Measurements from ENCODE around the gene ADAMTS2. TPM values are rescaled to one million over a fixed set of nuclear protein-coding genes. Genes with fewer than 3 reads are reported as not detected.
"Not testable (repeated sequence)": the region's sequence is repeated elsewhere in the genome, so short reads cannot be mapped to it uniquely, and the experiment has no call there.

The ADAMTS2 gene
- total RNA-seq, 8 experiments from 2014 or later: 0.14 to 1.4 (median 0.49) TPM

DNA sequence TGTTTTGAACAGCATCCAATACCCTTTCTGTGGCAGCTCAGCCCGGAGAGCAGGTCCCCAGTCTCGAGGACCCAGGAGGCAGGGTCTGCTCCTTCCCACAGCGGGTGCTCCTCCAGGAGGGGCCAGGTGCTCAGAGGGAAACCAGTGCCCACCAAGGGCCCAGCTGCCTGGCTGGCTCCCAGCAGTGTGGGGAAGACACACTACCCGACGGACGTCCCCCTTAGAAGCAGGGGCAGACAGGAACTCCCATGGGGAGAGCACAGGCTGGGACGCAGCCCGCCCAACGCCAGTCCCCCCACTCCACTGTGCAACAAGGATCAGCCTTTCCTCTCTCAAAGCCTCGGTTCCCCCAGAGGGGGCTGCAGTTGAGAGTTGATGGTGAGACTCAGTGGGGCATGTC is 57.6 kb downstream of the ADAMTS2 start:
- Histone ChIP-seq H3K4me1 (replicated peaks in 1 of 2) (peaks cover 14 to 29% of the 10 kb centered on the region in 2 donors), H3K27ac (no peak overlapping the region), H3K4me3 (no peak overlapping the region)
- WGBS, 10 experiments: 93% methylated on average over 4 of the region's 10 CpGs; no CpG with 5 or more reads in 9 of the 10 experiments
- ATAC-seq (replicated peaks in 6 of 8): no peak
- in situ Hi-C loops (cut with MboI; ENCODE audit: low pct_unique_long_range_greater_than_20kb in 2 of 9, low sequenced_read_pairs in 9 of 9, unreplicated experiment in 9 of 9): no loop called here

DNA sequence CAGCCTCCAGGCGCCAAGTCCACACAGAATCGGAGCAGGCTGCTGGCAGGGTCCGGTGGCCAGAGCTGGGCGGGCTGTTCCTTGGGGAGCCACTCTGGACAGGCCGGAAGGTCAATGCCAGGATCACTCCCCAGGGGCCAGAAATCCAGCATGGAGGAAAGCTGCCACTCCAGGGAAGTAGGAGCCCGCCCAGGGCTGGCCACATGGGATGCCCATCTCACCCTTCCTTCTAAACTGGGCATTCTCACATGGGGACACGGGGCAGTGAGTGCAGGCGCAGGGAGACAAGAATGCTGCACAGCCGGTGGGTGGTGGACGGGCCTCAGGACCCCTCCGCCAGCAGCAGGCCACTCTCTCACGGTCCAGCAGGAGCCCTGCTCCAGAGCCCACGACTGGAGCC is 58.2 kb downstream of the ADAMTS2 start:
- WGBS, 10 experiments: 60 to 100% (median 83%) methylated on average over 1 to 6 of the region's 13 CpGs; no CpG with 5 or more reads in 5 of the 10 experiments
- in situ Hi-C loops (cut with MboI; ENCODE audit: low pct_unique_long_range_greater_than_20kb in 2 of 9, low sequenced_read_pairs in 9 of 9, unreplicated experiment in 9 of 9): no loop called here
- Histone ChIP-seq H3K27ac (peak overlapping the region in 1 of 2 donors; percentile 23), H3K4me3 (no peak overlapping the region), H3K4me1 (replicated peaks in 1 of 2) (peaks cover 14 to 27% of the 10 kb centered on the region in 2 donors)
- no peak for ATAC-seq (replicated peaks in 6 of 8)

DNA sequence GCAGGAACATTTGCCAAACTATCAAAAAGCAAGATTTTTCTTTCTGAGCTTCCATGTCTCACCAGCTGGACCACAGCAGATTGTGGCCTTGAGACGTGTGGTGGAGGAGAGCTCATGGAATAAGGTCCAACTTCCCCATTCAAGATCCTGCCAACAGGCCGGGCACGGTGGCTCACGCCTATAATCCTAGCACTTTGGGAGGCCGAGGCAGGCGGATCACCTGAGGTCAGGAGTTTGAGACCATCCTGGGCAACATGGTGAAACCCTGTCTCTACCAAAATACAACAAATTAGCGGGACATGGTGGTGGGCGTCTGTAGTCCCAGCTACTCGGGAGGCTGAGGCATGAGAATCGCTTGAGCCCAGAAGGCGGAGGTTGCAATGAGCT is 59.5 kb downstream of the ADAMTS2 start:
- ATAC-seq (replicated peaks in 6 of 8): not testable (repeated sequence)

DNA sequence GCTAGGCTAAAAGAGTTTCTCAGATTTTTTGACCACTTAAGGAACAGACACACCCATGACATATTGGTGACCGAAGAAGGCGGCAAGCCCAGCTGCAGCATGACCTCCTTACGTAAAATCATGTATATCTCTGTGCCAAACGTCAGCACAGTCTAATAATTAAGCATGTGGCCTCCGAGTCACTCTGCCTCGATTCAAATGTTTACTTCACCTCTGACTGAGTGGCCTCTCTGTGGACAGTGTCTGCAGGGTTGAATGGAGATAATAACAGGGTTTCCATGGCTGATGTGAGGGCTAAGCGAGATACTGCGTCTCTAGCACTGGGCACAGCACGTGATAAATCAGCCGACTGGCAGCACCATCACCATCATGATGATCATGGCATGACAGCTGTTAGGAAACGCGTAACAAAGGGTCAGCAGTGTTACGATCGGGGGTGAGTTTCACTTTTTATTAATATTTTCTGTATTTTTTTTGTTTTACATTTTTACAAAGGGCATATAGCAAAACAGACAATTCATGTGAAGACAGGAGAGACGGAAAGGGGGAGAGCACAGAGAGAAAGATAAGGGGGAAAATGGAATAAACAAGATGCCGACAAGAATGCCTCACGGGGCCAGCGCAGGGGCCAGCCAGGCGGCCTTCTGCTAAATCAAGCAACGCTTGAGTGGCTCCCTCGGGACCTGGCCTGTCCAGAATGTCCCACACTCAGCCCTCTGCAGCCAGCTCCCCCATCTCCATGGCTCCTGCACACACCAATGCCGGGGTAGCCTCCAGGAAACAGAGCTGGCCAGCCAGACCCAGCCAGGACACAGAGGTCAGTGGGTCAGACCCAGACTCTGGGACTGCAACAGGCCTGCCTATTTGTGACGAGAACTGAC is 60.3 kb downstream of the ADAMTS2 start:
- 0 to 80% (median 62%) methylated on average over 1 to 16 of the region's 23 CpGs for WGBS, 10 experiments
- peak overlapping the region; percentile 23 to 54 for H3K27ac ChIP-seq
- peaks cover 14 to 25% of the 10 kb centered on the region in 2 donors for H3K4me1 ChIP-seq (replicated peaks in 1 of 2)
- peak in 5 of 8 experiments; percentile 86 to 92 (median 89) for ATAC-seq (replicated peaks in 6 of 8)
- in situ Hi-C loops (cut with MboI; ENCODE audit: low pct_unique_long_range_greater_than_20kb in 2 of 9, low sequenced_read_pairs in 9 of 9, unreplicated experiment in 9 of 9): no loop called here
- H3K4me3 ChIP-seq: no peak overlapping the region

More for the DNA sequence above, 59.5 kb downstream of the ADAMTS2 start:
- peaks cover 14 to 25% of the 10 kb centered on the region in 2 donors for H3K4me1 ChIP-seq (replicated peaks in 1 of 2)
- peak overlapping the region in 1 of 2 donors; percentile 54 for H3K27ac ChIP-seq
- H3K4me3 ChIP-seq; in situ Hi-C loops (cut with MboI; ENCODE audit: low pct_unique_long_range_greater_than_20kb in 2 of 9, low sequenced_read_pairs in 9 of 9, unreplicated experiment in 9 of 9): not testable (repeated sequence)
- WGBS, 10 experiments: 67 to 100% (median 81%) methylated on average over 3 to 10 of the region's 11 CpGs; no CpG with 5 or more reads in 5 of the 10 experiments

GRCh38 chr5:179283908-179284307 is 61.4 kb downstream of the ADAMTS2 start:
- in situ Hi-C loops (cut with MboI; ENCODE audit: low pct_unique_long_range_greater_than_20kb in 2 of 9, low sequenced_read_pairs in 9 of 9, unreplicated experiment in 9 of 9); ATAC-seq (replicated peaks in 6 of 8); H3K4me3 ChIP-seq: not testable (repeated sequence)
- H3K27ac ChIP-seq: peak overlapping the region in 1 of 2 donors; percentile 54
- peaks cover 14 to 25% of the 10 kb centered on the region in 2 donors for H3K4me1 ChIP-seq (replicated peaks in 1 of 2)
- 60 to 100% (median 93%) methylated on average over 1 to 9 of the region's 10 CpGs; no CpG with 5 or more reads in 3 of the 10 experiments for WGBS, 10 experiments

DNA sequence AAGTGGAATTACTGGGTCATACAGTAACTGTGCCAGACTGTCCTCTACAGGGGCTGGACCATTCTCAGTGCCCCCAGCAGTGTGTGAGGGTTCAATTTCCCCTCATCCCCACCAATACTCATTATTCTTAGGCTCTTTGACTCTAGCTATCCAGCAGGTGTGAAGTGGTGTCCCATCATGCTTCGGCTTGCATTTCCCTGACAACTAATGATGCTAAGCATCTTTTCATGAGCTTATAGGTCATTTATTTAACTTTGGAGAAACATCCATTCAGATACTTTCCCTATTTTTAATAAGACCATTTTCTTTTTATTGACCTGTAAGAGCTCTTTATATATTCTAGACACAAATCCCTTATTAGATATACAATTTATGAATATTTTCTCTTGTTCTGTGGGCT is 63.6 kb downstream of the ADAMTS2 start:
- in situ Hi-C loops (cut with MboI; ENCODE audit: low pct_unique_long_range_greater_than_20kb in 2 of 9, low sequenced_read_pairs in 9 of 9, unreplicated experiment in 9 of 9): no loop called here
- H3K27ac ChIP-seq: no peak overlapping the region
- no peak for ATAC-seq (replicated peaks in 6 of 8)
- H3K4me3 ChIP-seq: no peak overlapping the region
- WGBS, 10 experiments: 71 to 100% (median 88%) methylated on average over 1 of the region's 1 CpG; no CpG with 5 or more reads in 5 of the 10 experiments
- peaks cover 14 to 26% of the 10 kb centered on the region in 2 donors for H3K4me1 ChIP-seq (replicated peaks in 1 of 2)

GRCh38 chr5:179280095-179280490 is 65.2 kb downstream of the ADAMTS2 start:
- no peak for ATAC-seq (replicated peaks in 6 of 8)
- in situ Hi-C loops (cut with MboI; ENCODE audit: low pct_unique_long_range_greater_than_20kb in 2 of 9, low sequenced_read_pairs in 9 of 9, unreplicated experiment in 9 of 9): no loop called here
- no peak overlapping the region for H3K27ac ChIP-seq
- H3K4me3 ChIP-seq: no peak overlapping the region
- WGBS, 10 experiments: 67 to 100% (median 97%) methylated on average over 1 to 2 of the region's 8 CpGs; no CpG with 5 or more reads in 6 of the 10 experiments
- H3K4me1 ChIP-seq (replicated peaks in 1 of 2): peaks cover 6 to 13% of the 10 kb centered on the region in 2 donors

DNA sequence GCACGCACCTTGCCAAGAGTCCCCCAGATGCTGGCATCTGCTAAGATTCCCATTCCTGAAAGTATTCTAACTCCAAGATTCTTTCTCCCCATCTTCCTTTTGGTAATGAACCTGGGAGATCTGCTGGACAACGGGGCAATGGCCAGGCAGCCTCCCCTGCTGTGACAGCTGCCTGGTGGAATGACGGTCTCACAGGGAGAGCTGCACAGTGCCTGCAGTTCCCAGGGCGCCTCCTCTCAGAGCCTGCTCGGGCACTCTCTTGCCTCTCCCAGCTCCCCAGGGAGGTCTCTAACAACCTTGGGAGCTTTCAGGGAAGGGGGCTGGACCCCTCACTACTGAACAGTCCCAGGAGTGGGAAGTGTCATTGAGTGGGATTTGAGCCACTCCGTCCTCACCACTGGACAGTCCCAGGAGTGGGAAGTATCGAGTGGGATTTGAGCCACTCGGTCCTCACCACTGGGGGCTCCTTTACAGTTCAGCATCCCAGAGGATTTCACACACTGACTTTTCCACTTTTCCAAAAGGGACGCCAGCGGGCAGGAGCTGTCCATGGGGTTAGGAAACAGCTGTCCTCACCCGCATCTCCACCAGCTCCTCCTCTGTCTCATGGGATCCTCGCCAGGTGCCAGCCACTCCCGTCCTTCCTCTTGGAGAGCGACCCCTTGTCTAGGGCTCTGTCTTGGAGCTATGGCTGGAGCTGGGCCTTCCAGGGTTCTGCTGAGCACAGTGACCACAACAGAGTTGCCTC is 65.7 kb downstream of the ADAMTS2 start:
- H3K4me1 ChIP-seq (replicated peaks in 1 of 2): peaks cover under 1 to 8% of the 10 kb centered on the region in 2 donors
- in situ Hi-C loops (cut with MboI; ENCODE audit: low pct_unique_long_range_greater_than_20kb in 2 of 9, low sequenced_read_pairs in 9 of 9, unreplicated experiment in 9 of 9): no loop called here
- no peak overlapping the region for H3K4me3 ChIP-seq
- peak in 2 of 8 experiments; percentile 22 to 24 for ATAC-seq (replicated peaks in 6 of 8)
- H3K27ac ChIP-seq: no peak overlapping the region
- 40 to 100% (median 78%) methylated on average over 1 to 5 of the region's 14 CpGs; no CpG with 5 or more reads in 6 of the 10 experiments for WGBS, 10 experiments

DNA sequence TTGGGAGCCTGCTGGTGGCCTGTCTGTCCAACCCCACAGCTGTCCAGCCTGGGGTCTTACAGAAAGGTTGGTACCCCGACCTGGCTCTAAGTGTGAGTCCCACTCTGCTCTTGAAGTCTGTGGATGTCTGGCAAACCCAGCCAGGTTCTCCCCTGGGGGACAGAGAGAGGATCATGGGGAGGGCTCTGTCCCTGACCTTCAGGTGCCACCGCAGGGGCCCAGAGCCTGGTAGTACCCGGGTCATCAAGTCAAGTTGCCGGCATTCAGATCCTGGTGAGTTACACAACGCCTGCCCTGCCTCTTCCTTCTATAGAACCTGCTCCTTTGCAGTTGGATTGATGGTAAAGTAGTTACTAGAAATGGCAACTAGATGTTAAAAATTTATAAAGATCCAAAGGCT is 66.7 kb downstream of the ADAMTS2 start:
- Histone ChIP-seq H3K4me1 (replicated peaks in 1 of 2) (peaks cover 0 to 4% of the 10 kb centered on the region in 2 donors), H3K27ac (no peak overlapping the region), H3K4me3 (no peak overlapping the region)
- WGBS, 10 experiments: 40 to 100% (median 52%) methylated on average over 1 to 5 of the region's 5 CpGs; no CpG with 5 or more reads in 3 of the 10 experiments
- ATAC-seq (replicated peaks in 6 of 8): no peak
- in situ Hi-C loops (cut with MboI; ENCODE audit: low pct_unique_long_range_greater_than_20kb in 2 of 9, low sequenced_read_pairs in 9 of 9, unreplicated experiment in 9 of 9): no loop called here

DNA sequence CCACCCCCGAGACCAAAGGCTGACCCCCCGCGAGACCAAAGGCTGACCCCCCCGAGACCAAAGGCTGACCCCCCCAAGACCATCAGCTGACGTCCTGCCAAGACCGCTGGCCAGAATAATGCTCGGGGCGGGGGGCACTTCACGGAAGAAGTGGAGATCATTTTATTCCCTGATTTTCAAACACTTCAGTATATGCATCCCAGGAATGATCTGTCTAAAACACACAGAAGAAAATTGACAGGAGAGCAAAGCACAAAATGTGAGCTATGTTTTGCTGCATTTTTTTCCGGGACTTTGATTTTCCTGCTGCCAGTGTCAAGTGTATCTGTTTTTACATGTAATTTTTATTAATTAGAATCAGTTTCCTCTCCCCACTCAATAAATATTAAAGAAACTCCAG is 67.1 kb downstream of the ADAMTS2 start:
- ATAC-seq (replicated peaks in 6 of 8): no peak
- in situ Hi-C loops (cut with MboI; ENCODE audit: low pct_unique_long_range_greater_than_20kb in 2 of 9, low sequenced_read_pairs in 9 of 9, unreplicated experiment in 9 of 9): no loop called here
- Histone ChIP-seq H3K27ac (no peak overlapping the region), H3K4me1 (replicated peaks in 1 of 2) (peaks cover 0 to 9% of the 10 kb centered on the region in 2 donors), H3K4me3 (no peak overlapping the region)
- WGBS, 10 experiments: 30 to 82% (median 66%) methylated on average over 1 to 5 of the region's 10 CpGs; no CpG with 5 or more reads in 4 of the 10 experiments

GRCh38 chr5:179276838-179277395 is 68.3 kb downstream of the ADAMTS2 start:
- WGBS, 10 experiments: 100% methylated on average over 1 to 2 of the region's 17 CpGs; no CpG with 5 or more reads in 8 of the 10 experiments
- no peak for ATAC-seq (replicated peaks in 6 of 8)

GRCh38 chr5:179275941-179276837 is 69.1 kb downstream of the ADAMTS2 start:
- ATAC-seq (replicated peaks in 6 of 8): peak in 4 of 8 experiments; percentile 27 to 90 (median 60)
- peaks cover 5 to 20% of the 10 kb centered on the region in 2 donors for H3K4me1 ChIP-seq (replicated peaks in 1 of 2)
- in situ Hi-C loops (cut with MboI; ENCODE audit: low pct_unique_long_range_greater_than_20kb in 2 of 9, low sequenced_read_pairs in 9 of 9, unreplicated experiment in 9 of 9): no loop called here
- H3K4me3 ChIP-seq: no peak overlapping the region
- no peak overlapping the region for H3K27ac ChIP-seq
- WGBS, 10 experiments: 0 to 94% (median 69%) methylated on average over 1 to 7 of the region's 23 CpGs; no CpG with 5 or more reads in 5 of the 10 experiments

More at GRCh38 chr5:179276838-179277395, 68.3 kb downstream of the ADAMTS2 start:
- Histone ChIP-seq H3K27ac (no peak overlapping the region), H3K4me1 (replicated peaks in 1 of 2) (peaks cover 5 to 20% of the 10 kb centered on the region in 2 donors), H3K4me3 (no peak overlapping the region)
- in situ Hi-C loops (cut with MboI; ENCODE audit: low pct_unique_long_range_greater_than_20kb in 2 of 9, low sequenced_read_pairs in 9 of 9, unreplicated experiment in 9 of 9): no loop called here

Data from motor neuron (in vitro differentiated cells).